Measurements from ENCODE around the gene ADCK1. TPM values are rescaled to one million over a fixed set of nuclear protein-coding genes. Genes with fewer than 3 reads are reported as not detected.
"Not testable (repeated sequence)": the region's sequence is repeated elsewhere in the genome, so short reads cannot be mapped to it uniquely, and the experiment has no call there.

Gene ADCK1
- total RNA-seq, 6 experiments from 2014 or later, result 3.7 to 6.0 (median 5.1) TPM

DNA sequence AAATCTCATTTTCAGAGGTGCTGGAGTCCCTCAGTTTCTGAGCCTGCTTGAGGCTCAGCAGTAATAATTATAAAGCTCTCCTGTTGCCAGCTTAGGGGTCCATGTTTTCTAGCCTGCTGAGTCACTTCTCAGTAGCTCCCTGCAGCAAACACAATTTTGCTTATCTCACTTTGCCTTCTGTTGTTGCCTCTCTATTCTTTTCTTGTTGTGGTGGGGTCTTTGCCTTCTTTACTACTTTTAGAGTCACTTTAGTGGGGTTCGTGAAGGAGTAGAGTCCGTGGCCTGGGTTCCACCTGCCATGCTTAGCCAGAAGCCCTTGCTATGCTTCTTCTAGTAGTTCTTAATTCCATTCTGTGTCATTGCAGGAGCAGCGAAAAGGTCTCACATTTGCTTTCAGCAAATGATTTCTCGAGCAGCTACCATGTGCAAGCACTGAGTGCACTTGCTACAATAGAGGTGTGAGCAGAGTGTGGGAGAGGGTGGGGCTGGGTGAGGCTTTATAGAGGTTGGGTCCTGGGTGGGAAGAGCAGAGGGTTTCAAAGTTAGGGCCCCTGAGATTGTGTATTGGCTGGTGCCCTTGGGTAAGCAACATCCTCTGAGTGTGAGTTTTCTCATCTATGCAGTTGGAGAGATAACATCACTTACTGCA is 114.3 kb downstream of the ADCK1 start:
- 85% methylated on average over 4 of the region's 4 CpGs for WGBS (ENCODE audit: insufficient coverage, low coverage, low lambda C conversion rate, missing lambda C conversion rate)
- TF ChIP-seq POLR2A (IDR thresholded peaks at IDR 0.05) (no peak), CTCF (IDR thresholded peaks at IDR 0.05) (no peak)
- ATAC-seq, result no peak
- H3K36me3 ChIP-seq, result no peaks in the 10 kb centered on the region
- DNase-seq, result no peak
- no peaks in the 10 kb centered on the region for H3K27me3 ChIP-seq
- H3K4me3 ChIP-seq, result no peak overlapping the region
- H3K4me1 ChIP-seq, result no peaks in the 10 kb centered on the region
- no peak overlapping the region for H3K27ac ChIP-seq
- H3K9me3 ChIP-seq, result no peaks in the 10 kb centered on the region
- intact Hi-C loops (cut with DNase I), result no loop called here

DNA sequence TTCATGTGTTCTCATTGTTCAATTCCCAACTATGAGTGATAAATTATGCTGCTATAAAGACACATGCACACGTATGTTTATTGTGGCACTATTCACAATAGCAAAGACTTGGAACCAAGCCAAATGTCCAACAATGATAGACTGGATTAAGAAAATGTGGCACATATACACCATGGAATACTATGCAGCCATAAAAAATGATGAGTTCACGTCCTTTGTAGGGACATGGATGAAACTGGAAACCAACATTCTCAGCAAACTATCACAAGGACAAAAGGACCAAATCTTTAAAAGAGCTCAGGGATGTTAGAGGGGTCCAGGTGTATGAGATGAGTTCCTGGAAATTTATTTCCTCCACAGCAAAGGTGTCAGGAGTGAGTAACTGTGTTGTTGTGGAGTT is 115.5 kb downstream of the ADCK1 start:
- H3K27ac ChIP-seq; H3K4me1 ChIP-seq; H3K4me3 ChIP-seq; DNase-seq; ATAC-seq; H3K27me3 ChIP-seq; H3K36me3 ChIP-seq; intact Hi-C loops (cut with DNase I); H3K9me3 ChIP-seq: not testable (repeated sequence)
- 100% methylated on average over 2 of the region's 2 CpGs for WGBS (ENCODE audit: insufficient coverage, low coverage, low lambda C conversion rate, missing lambda C conversion rate)

GRCh38 chr14:77917491-77918201 is 117.7 kb downstream of the ADCK1 start:
- intact Hi-C loops (cut with DNase I), result no loop called here
- 88% methylated on average over 7 of the region's 7 CpGs for WGBS (ENCODE audit: insufficient coverage, low coverage, low lambda C conversion rate, missing lambda C conversion rate)
- H3K4me1 ChIP-seq, result no peaks in the 10 kb centered on the region
- no peaks in the 10 kb centered on the region for H3K36me3 ChIP-seq
- H3K4me3 ChIP-seq, result no peak overlapping the region
- no peaks in the 10 kb centered on the region for H3K9me3 ChIP-seq
- no peak overlapping the region for H3K27ac ChIP-seq
- ATAC-seq (no peak), DNase-seq (no peak)
- H3K27me3 ChIP-seq, result no peaks in the 10 kb centered on the region
- no peak for TF ChIP-seq CTCF (IDR thresholded peaks at IDR 0.05)
- TF ChIP-seq POLR2A (IDR thresholded peaks at IDR 0.05), result no peak

DNA sequence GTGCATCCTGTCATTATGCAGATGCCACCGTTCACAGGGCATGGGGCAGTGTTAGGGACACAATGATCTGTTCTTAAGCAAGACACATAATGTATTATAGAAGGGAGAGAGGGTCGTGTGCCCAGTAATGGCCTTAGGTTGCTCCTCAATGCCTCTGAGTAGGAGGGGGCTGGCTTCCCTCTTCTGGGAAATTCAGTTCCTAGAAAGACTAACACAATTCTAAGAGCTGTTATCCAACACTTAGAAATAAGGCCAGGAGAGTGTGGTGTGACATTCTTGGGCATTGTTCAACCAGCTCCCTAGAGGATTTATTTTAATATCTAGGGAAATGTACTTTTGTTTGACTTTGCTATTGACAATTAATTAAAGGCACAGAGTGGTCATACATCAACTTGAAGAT is 118.5 kb downstream of the ADCK1 start:
- ATAC-seq (no peak), DNase-seq (no peak)
- Histone ChIP-seq H3K9me3 (no peaks in the 10 kb centered on the region), H3K27me3 (no peaks in the 10 kb centered on the region), H3K27ac (no peak overlapping the region), H3K36me3 (no peaks in the 10 kb centered on the region), H3K4me3 (no peak overlapping the region), H3K4me1 (no peaks in the 10 kb centered on the region)
- intact Hi-C loops (cut with DNase I), result no loop called here
- WGBS (ENCODE audit: insufficient coverage, low coverage, low lambda C conversion rate, missing lambda C conversion rate), result 81% methylated on average over 2 of the region's 2 CpGs
- TF ChIP-seq CTCF (IDR thresholded peaks at IDR 0.05) (no peak), POLR2A (IDR thresholded peaks at IDR 0.05) (no peak)

- H3K27me3 ChIP-seq, result no peaks in the 10 kb centered on the region
- no peak for TF ChIP-seq POLR2A (IDR thresholded peaks at IDR 0.05)
- no peak for TF ChIP-seq CTCF (IDR thresholded peaks at IDR 0.05)
- intact Hi-C loops (cut with DNase I), result no loop called here
- WGBS (ENCODE audit: insufficient coverage, low coverage, low lambda C conversion rate, missing lambda C conversion rate), result 93% methylated on average over 5 of the region's 5 CpGs
- H3K36me3 ChIP-seq, result no peaks in the 10 kb centered on the region
- no peak for DNase-seq
- H3K27ac ChIP-seq, result no peak overlapping the region
- no peak overlapping the region for H3K4me3 ChIP-seq
- no peaks in the 10 kb centered on the region for H3K4me1 ChIP-seq
- no peak for ATAC-seq
- H3K9me3 ChIP-seq, result no peaks in the 10 kb centered on the region
Measured at GRCh38 chr14:77920312-77920711, 120.4 kb downstream of the ADCK1 start.

All from right lobe of liver (tissue), 6 donors.